GM18505 (cell line): ENCODE data around the gene LEPROT.
"Not testable (repeated sequence)": the region's sequence is repeated elsewhere in the genome, so short reads cannot be mapped to it uniquely, and the experiment has no call there.

Source experiments
- ATAC-seq: cut with Tn5 transposase; IDR thresholded peaks from one replicate; pipeline ENCODE4 v1.9.1; 2021; ENCODE audit not compliant: unreplicated experiment
- POLR2A ChIP-seq: IDR thresholded peaks from 4 replicates; pipeline ENCODE4 v1.6.1; 2011; ENCODE audit warnings: borderline replicate concordance; ENCODE audit not compliant: insufficient read depth, insufficient read length; ENCODE audit errors: extremely low read depth

The LEPROT gene, protein sequence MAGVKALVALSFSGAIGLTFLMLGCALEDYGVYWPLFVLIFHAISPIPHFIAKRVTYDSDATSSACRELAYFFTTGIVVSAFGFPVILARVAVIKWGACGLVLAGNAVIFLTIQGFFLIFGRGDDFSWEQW

DNA sequence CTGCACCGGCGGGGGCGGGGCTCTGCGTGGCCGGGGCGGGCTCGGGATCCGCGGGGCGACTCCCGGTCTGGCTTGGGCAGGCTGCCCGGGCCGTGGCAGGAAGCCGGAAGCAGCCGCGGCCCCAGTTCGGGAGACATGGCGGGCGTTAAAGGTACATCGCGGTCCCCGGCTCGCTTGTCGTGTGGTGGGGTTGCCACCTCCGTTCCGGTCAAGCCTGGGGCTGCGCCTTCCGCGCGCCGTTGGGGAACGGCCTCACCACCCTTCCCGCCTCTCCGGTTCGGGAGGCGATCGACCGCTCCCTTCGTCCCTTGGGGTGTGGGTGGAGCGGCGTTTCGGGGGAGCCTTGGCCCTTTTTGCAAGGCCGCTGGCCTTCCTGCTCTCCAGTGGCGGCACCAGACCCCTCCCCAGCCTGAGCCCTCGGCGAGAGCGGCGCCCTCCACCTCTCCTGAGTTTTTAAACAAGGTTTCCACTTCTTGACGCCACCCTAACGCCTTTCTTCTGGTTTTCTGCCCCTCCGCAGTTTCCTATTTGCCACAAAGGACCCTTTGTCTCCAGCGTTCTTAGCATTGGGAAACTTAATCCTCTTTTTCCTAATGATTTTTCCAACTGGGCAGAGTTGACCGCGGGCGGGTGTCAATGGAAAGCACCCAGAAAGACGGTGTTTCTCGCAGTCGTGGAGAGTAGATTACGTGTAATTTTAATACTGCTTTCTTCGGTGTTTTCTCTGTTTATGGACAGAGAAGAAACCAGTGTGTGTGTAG, at the start of gene LEPROT, which contains the start of gene LEPR:
Gene LEPROT (plus strand): TSS at position 79 of the 761 bp plus-strand sequence. CDS start 57 bp downstream, at position 136.
Gene LEPR (plus strand): TSS at position 79 of the 761 bp plus-strand sequence. CDS start 144,898 bp downstream, outside the sequence.
- peak; percentile 62 for ATAC-seq
- peak; percentile 75 for TF ChIP-seq POLR2A

DNA sequence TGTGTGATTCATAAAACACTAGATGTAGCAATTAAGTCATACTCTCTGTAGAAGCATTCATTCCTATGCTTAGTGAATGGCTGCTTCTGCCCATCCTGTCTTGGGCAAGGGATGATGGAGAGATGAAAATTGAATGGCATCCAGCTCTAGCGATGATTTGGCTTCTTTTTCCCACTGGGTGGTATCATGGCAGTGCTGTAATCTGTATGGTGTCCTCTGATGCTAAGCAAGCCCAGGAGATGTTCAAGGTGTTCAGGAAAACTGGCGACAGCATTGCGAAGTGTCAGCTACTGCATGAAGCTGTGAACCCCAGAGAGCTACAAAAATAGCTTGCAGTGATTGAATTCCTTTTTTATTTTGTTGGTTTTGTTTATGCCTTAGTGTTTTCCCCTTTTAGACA, 48.9 kb upstream of the LEPROT start:
- TF ChIP-seq POLR2A: no peak
- no peak for ATAC-seq

DNA sequence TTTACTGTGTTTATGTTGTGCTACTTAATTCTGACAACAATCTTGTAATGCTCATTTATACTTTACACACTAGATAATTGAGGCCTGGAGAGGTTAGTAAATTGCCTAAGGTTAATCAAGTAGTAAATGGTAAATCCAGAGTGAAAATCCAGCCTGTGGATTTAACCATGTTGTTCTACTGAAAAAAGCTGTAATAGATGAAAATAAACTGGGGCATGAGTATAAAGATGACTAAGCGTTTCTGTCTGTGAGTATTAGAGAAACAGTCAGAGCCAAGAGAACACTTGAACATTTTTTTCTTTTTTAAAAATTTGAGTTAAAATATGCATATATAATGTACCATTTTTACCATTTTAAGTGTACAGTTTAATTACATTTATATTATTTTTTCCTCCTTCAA, 47.9 kb upstream of the LEPROT start:
- TF ChIP-seq POLR2A: no peak
- no peak for ATAC-seq

DNA sequence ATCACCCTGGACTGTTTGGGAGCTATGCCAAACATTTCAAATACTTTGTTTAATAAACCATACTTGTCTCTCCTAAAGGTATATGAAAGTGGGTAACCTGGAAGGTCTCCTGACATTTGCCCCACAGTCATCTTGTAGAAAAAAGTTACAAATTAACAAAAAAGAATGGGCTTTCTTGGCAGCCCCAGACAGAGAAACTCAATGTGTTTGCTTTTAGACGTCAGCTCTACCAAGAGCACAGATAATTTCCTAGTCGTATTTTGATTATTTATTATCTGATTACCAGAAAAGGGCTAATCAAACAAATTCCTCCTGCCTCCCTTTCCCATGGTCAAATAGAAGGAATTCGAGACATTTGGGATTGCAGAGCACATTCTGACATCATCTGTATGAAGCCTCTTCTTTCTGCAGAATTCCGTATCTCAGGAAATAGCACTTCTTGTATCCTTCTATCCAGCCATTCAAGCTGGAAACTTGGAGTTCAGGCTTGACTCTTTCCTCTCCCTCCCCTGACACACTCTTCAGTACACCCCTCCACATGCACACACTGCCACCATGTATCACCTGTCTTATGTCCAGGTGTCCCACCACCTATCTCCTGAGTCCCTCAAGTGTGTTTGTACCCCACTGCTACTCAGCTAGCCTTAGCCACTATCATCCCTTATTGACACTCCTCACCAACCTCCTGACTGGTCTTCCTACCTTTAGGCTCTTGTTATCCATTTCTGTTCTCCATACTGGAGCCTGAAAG, 42.8 kb upstream of the LEPROT start:
- TF ChIP-seq POLR2A: no peak
- ATAC-seq: no peak

DNA sequence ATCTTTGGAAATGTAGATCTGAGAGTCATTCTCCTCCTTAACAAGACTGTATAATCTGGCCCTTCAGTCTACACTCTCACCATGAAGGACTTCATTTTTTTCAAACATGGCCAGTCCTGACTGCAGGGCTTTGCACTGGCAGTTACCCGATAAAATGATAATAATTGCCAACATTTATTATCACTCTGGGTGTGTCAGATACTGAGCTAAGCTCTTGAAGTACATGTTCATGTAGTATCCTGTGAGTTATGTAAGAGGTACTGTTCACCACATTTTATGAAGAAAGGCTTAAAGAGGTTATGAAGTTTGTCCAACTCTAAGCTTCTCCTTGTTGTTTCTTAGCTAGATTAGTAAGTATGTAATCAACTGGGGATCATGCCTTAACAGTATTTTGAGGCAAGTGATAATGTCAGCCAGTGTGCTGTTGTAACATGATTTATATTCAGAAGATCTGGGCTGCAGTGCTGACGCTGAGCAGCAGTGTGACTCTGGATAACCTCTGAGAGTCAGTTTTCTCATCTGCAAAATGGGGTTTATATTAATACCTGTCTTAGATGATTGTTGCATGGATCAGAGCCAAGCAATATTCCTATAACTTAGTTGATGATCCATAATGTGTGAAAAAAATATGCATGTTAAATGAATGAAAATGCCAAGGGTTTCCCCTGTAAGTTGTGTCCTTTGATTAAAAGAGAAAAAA, 42.1 kb upstream of the LEPROT start:
- TF ChIP-seq POLR2A: no peak
- ATAC-seq: no peak

DNA sequence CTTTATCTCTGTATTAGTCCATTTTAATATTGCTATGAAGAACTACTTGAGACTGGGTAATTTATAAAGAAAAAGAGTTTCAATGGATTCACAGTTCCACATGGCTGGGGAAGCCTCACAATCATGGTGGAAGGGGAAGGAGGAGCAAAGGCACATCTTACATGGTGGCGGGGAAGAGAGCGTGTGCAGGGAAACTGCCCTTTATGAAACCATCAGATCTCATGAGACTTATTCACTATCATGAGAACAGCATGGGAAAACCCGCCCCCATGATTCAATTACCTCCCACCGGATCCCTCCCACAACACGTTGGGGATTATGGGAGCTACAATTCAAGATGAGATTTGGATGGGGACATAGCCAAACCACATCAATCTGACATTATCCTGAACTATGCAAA, 36.0 kb upstream of the LEPROT start:
- ATAC-seq: not testable (repeated sequence)

DNA sequence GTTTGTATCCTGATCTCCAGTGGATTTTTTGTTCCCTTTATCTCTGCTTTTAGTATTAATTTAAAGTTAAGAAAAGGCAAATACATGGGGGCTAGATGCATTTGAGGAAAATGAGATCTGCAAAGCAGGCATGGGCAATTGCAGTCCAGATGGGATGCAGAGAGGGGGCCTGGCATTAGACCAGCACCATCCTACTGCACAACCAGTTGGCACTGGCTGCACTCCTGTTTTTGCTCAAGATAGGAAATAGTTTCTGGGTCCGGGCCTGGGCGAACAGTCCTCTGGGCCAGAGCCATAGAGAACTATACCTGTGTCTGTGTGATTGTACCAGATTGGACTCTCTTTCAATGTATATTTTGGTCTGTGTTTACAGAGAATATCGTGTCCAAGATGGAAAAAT, 34.0 kb upstream of the LEPROT start:
- ATAC-seq: no peak

DNA sequence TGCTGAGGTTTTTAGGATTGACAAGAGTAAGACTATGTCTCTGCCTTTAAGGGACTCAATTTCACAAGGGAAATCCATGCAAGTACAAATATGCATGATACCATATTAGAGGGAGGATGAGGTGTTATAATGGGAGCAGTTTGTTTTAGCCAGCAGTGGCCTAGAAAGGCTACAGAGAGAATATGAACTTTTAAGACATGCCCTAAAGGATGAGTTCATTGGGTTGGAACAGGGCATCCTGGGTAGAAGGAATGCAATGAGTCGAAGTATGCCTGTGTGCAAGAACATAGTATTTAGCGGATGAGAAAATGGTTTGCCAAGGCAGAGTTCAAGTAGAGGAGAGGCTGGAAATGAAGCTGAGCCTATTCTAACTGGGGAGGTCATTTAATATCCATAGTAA, 32.6 kb upstream of the LEPROT start:
- no peak for TF ChIP-seq POLR2A
- no peak for ATAC-seq

More for the DNA sequence above, 34.0 kb upstream of the LEPROT start:
- TF ChIP-seq POLR2A: no peak

DNA sequence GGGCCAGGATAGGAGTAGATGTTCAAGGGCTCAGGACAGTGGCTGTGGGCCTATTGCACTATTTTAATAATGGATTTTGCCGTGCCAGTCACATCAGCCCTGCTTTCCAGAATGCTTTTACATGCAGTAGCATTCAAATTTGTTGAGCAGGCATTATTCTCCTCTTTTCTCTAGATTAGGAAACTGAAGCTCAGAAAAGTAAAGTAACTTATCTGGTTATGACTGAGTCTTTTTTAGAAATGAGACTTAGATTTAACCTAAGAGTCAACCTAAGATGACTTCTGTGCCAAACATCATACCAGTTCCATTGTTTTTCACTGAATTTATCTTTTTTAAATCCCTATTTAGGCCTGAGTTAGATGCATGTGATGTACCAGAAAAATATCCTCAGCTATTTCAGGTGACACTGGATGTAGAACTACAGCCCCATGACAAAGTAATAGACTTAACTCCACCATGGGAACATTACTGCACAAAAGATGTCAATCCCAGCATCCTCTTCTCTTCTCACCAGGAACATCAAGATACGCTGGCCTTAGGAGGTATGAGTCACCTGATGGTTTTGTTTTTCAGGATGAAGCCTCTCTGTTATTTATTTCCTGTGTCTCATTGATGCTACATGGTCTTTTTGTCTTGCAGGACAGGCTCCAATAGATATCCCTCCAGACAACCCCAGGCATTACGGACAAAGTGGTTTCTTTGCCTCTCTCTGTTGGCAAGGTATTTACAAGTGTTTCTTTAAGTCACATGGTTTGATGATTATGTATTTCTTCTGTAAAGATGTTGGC, 31.4 kb upstream of the LEPROT start:
- TF ChIP-seq POLR2A: no peak

DNA sequence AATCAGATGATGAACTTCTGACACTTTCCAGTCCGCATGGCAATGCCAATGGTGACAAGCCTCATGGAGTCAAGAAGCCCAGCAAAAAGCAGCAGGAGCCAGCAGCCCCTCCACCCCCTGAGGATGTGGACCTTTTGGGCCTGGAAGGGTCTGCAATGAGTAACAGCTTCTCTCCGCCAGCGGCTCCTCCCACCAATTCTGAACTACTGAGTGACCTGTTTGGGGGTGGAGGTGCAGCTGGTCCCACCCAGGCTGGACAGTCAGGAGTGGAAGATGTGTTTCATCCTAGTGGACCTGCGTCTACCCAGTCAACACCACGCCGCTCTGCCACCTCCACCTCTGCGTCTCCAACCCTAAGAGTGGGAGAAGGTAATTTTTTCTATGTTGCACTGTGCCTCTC, 28.0 kb upstream of the LEPROT start:
- ATAC-seq: no peak
- TF ChIP-seq POLR2A: no peak

More for the DNA sequence above, 31.4 kb upstream of the LEPROT start:
- no peak for ATAC-seq

DNA sequence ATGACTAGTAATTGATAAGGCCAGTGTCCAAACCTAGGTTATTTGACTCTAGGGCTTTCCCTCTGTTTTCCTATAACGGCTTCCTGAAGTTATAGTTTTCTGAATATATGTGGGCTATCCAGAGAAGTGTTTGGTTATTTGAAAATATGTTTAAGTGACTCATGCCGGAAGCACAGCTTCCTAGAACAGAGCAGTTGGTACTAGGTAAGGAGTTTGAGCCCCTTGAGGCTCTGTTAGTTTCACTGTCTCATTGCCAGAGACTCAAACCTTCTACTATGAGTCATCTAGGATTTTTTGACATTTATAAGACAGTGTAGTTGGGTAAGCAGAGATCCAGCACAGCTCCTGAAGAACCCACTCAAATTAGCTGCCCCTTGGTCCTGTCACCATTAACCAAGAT, 27.1 kb upstream of the LEPROT start:
- peak; percentile 90 for ATAC-seq
- no peak for TF ChIP-seq POLR2A

DNA sequence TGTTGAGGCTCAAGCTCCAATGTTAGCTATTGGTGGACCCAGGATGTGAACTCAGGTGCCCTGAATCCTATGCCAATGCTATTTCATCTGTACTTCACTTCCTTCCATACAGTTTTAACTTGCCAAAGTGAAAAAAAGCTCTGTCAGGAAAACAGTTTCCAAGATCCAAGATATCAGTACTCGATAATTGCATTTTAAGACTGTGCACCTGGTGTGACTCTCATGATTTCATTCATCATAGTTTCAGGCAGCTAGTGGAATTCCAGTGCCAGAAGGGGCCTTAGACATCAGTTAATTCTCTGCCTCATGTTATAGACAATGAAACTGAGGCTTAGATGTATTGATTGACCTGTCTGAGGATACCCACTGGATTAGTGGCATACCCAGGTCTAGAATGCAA, 26.5 kb upstream of the LEPROT start:
- no peak for TF ChIP-seq POLR2A

More for the DNA sequence above, 26.5 kb upstream of the LEPROT start:
- no peak for ATAC-seq
